Stimulated activated CD4-positive, alpha-beta T cell treated with anti-CD3 and anti-CD28 coated beads, Interleukin-4, amount 100 ng/mL, for 4 hours (primary cell): Measurements from ENCODE around the gene MYBPH.

Experiments used
- DNase-seq, 2 experiments: peaks; one replicate each; pipeline ENCODE4 v3.0.0-alpha.2; 2020

The MYBPH gene

GRCh38 chr1:203165101-203165799, 10.4 kb downstream of the MYBPH start:
- no peak for DNase-seq

GRCh38 chr1:203163891-203164635, 11.6 kb downstream of the MYBPH start:
- DNase-seq = no peak

GRCh38 chr1:203162403-203162802, 13.2 kb downstream of the MYBPH start:
- DNase-seq = no peak

GRCh38 chr1:203161703-203162102, 13.9 kb downstream of the MYBPH start:
- no peak for DNase-seq

GRCh38 chr1:203161175-203161574, 14.5 kb downstream of the MYBPH start:
- DNase-seq = no peak

- no peak for DNase-seq
Measured at GRCh38 chr1:203159844-203160243, 15.8 kb downstream of the MYBPH start.

GRCh38 chr1:203158960-203159665, 16.5 kb downstream of the MYBPH start:
- DNase-seq = no peak

- no peak for DNase-seq
Measured at GRCh38 chr1:203158423-203158822, 17.2 kb downstream of the MYBPH start.

- DNase-seq = no peak
Measured at GRCh38 chr1:203156280-203156679, 19.3 kb downstream of the MYBPH start.

- no peak for DNase-seq
Measured at GRCh38 chr1:203153989-203154821, 21.4 kb downstream of the MYBPH start.

- DNase-seq = no peak
Measured at GRCh38 chr1:203153051-203153988, 22.3 kb downstream of the MYBPH start.

GRCh38 chr1:203152158-203153034, 23.2 kb downstream of the MYBPH start:
- DNase-seq = no peak

GRCh38 chr1:203151362-203152157, 24.1 kb downstream of the MYBPH start:
- no peak for DNase-seq

- no peak for DNase-seq
Measured at GRCh38 chr1:203150511-203151297, 24.9 kb downstream of the MYBPH start.

GRCh38 chr1:203149188-203149840, 26.3 kb downstream of the MYBPH start:
- DNase-seq = no peak

GRCh38 chr1:203148579-203148978, 27.0 kb downstream of the MYBPH start:
- no peak for DNase-seq

- DNase-seq = no peak
Measured at GRCh38 chr1:203148127-203148526, 27.5 kb downstream of the MYBPH start.

GRCh38 chr1:203147376-203147775, 28.2 kb downstream of the MYBPH start:
- DNase-seq = no peak
